ENCODE measurements around the gene SH3GL3. TPM values are rescaled to one million over a fixed set of nuclear protein-coding genes. Genes with fewer than 3 reads are reported as not detected.

SH3GL3 gene
- total RNA-seq, 2 donors from 2014 or later: 3.5 to 3.8 TPM

DNA sequence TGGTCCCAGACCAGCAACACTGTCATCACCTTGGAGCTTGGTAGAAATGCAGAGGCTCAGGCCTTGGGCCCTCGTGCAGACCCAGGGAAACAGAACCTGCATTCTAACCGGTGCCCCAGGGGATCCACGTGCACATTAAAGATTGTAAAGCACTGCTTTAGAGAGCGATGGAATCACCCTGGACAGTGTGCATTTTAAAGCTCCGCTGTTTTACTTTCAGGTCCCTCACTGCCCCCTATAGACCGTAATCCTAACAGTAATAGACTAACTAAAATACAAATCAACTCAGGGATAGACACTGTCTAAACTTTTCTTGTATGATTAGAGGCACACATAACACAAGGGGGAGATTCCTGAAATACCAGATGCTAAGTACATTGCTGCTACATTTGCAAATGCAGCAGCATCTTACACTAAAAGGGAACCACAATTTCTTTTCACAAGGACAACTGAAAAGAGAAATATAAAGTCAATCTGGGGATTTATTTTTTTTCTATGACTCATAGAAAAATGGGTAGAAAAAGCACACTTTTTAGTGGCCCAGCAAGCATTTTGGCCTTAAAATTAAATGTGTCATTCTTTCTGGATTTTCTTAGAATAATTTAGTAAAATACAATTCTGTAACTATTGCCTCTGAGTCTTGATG lies 10.5 kb upstream of the SH3GL3 start:
- H3K27me3 ChIP-seq (ENCODE audit: control insufficient read depth, insufficient read depth, low read length, poor library complexity, severe bottlenecking): no peaks in the 10 kb centered on the region
- H3K27ac ChIP-seq (ENCODE audit: low read depth, low read length): no peak overlapping the region
- no peaks in the 10 kb centered on the region for H3K4me1 ChIP-seq (ENCODE audit: control insufficient read depth, insufficient read depth, low read length)
- Mint-ChIP-seq H3K36me3 (ENCODE audit: low read depth) (no peaks in the 10 kb centered on the region), H3K27ac (no peak overlapping the region), H3K9me3 (no peaks in the 10 kb centered on the region), H3K4me3 (no peak overlapping the region), H3K4me1 (peaks cover 6% of the 10 kb centered on the region), H3K27me3 (ENCODE audit: insufficient read depth) (no peaks in the 10 kb centered on the region)
- H3K4me3 ChIP-seq (ENCODE audit: low read length): no peak overlapping the region
- WGBS, 2 experiments (ENCODE audit: insufficient coverage in 1 of 2, insufficient read length in 1 of 2): 20 to 33% methylated on average over 3 to 6 of the region's 6 CpGs
- H3K9me3 ChIP-seq (ENCODE audit: control insufficient read depth, low read length): no peaks in the 10 kb centered on the region
- H3K36me3 ChIP-seq (ENCODE audit: control insufficient read depth, insufficient read depth, low read length): no peaks in the 10 kb centered on the region
- DNase-seq: peak; percentile 55
- TF ChIP-seq, protein P1, sequence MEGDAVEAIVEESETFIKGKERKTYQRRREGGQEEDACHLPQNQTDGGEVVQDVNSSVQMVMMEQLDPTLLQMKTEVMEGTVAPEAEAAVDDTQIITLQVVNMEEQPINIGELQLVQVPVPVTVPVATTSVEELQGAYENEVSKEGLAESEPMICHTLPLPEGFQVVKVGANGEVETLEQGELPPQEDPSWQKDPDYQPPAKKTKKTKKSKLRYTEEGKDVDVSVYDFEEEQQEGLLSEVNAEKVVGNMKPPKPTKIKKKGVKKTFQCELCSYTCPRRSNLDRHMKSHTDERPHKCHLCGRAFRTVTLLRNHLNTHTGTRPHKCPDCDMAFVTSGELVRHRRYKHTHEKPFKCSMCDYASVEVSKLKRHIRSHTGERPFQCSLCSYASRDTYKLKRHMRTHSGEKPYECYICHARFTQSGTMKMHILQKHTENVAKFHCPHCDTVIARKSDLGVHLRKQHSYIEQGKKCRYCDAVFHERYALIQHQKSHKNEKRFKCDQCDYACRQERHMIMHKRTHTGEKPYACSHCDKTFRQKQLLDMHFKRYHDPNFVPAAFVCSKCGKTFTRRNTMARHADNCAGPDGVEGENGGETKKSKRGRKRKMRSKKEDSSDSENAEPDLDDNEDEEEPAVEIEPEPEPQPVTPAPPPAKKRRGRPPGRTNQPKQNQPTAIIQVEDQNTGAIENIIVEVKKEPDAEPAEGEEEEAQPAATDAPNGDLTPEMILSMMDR (conservative IDR thresholded peaks at IDR 0.05): peak; percentile 79
- H3K9ac ChIP-seq (ENCODE audit: extremely low read depth, low read length, poor library complexity, severe bottlenecking): no peak overlapping the region

DNA sequence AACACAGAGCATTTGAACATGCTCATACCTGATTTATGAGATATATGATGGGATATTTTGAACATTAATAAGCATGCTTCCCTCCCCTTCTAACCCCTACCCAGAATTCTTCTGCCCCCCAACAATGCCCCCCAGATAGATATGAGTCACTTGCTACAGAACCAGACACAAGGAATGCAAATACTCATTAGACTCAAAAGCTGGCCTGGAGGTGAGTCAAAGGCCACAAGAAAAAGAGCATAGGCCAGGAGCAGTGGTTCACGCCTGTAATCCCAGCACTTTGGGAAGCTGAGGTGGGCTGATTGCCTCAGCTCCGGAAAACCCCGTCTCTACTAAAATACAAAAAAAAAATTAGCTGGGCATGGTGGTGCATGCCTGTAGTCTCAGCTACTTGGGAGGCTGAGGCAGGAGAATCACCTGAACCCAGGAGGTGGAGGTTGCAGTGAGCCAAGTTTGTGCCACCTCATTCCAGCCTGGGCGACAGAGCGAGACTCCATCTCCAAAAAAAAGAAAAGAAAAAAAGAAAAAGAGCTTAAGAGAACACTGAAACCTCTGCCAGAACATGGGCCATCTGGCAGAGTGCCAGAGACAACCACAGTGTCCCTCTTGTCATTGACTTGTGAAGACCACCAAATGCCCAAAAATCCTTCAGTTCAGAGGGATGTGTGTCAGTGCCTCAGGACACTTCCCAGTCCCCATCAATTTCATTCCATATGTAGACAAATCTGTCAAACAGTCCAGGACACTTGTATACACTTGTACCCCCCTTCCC lies 3.9 kb upstream of the SH3GL3 start:
- Mint-ChIP-seq H3K4me1 (peaks cover 3% of the 10 kb centered on the region), H3K36me3 (ENCODE audit: low read depth) (no peaks in the 10 kb centered on the region), H3K27me3 (ENCODE audit: insufficient read depth) (peaks cover 19% of the 10 kb centered on the region), H3K9me3 (no peaks in the 10 kb centered on the region), H3K4me3 (no peak overlapping the region), H3K27ac (no peak overlapping the region)
- Histone ChIP-seq H3K9me3 (ENCODE audit: control insufficient read depth, low read length) (no peaks in the 10 kb centered on the region), H3K9ac (ENCODE audit: extremely low read depth, low read length, poor library complexity, severe bottlenecking) (no peak overlapping the region), H3K27me3 (ENCODE audit: control insufficient read depth, insufficient read depth, low read length, poor library complexity, severe bottlenecking) (peaks cover 4% of the 10 kb centered on the region), H3K27ac (ENCODE audit: low read depth, low read length) (no peak overlapping the region), H3K4me3 (ENCODE audit: low read length) (no peak overlapping the region), H3K4me1 (ENCODE audit: control insufficient read depth, insufficient read depth, low read length) (no peaks in the 10 kb centered on the region), H3K36me3 (ENCODE audit: control insufficient read depth, insufficient read depth, low read length) (no peaks in the 10 kb centered on the region)
- WGBS, 2 experiments (ENCODE audit: insufficient coverage in 1 of 2, insufficient read length in 1 of 2): 92 to 93% methylated on average over 5 of the region's 5 CpGs
- DNase-seq: no peak
- TF ChIP-seq, protein P1 (conservative IDR thresholded peaks at IDR 0.05): no peak

DNA sequence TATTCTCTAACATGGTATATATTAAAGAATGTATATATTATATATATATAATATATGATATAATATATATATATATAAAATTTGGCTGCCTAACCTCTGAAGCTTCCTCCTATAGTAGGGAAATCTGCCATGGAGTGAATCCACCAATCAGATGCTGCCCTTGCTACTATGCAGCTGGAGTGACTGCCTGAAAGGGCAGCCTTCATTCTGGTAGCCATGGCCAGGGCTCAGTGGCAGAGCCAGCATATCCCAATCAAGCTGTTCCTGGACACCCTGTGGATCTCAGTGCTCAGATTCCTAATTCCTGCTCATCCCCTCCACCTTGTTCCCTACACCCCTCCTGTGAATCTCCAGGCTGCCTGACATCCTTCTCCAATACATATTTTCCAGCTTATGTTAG lies 2.2 kb upstream of the SH3GL3 start:
- no peaks in the 10 kb centered on the region for H3K36me3 Mint-ChIP-seq (ENCODE audit: low read depth)
- no peak overlapping the region for H3K27ac Mint-ChIP-seq
- Histone ChIP-seq H3K36me3 (ENCODE audit: control insufficient read depth, insufficient read depth, low read length) (no peaks in the 10 kb centered on the region), H3K4me3 (ENCODE audit: low read length) (no peak overlapping the region), H3K9me3 (ENCODE audit: control insufficient read depth, low read length) (no peaks in the 10 kb centered on the region), H3K9ac (ENCODE audit: extremely low read depth, low read length, poor library complexity, severe bottlenecking) (no peak overlapping the region), H3K4me1 (ENCODE audit: control insufficient read depth, insufficient read depth, low read length) (peaks cover 14% of the 10 kb centered on the region), H3K27ac (ENCODE audit: low read depth, low read length) (no peak overlapping the region), H3K27me3 (ENCODE audit: control insufficient read depth, insufficient read depth, low read length, poor library complexity, severe bottlenecking) (peaks cover 10% of the 10 kb centered on the region)
- peaks cover 17% of the 10 kb centered on the region for H3K4me1 Mint-ChIP-seq
- H3K4me3 Mint-ChIP-seq: no peak overlapping the region
- no peak for DNase-seq
- H3K9me3 Mint-ChIP-seq: no peaks in the 10 kb centered on the region
- H3K27me3 Mint-ChIP-seq (ENCODE audit: insufficient read depth): peaks cover 27% of the 10 kb centered on the region
- TF ChIP-seq, protein P1 (conservative IDR thresholded peaks at IDR 0.05): no peak
